Uterus (tissue), 2 donors: ENCODE data around the gene ATF6B.

Experiments
- CTCF ChIP-seq, 4 experiments: fragments of 200-600 bp in 2 of 4; fragments of 450-650 bp in 2 of 4; sonication (generic) in 2 of 4; IDR thresholded peaks; one replicate each; pipeline ENCODE4 v1.5.1; 2016 to 2019; ENCODE audit warnings: antibody characterized with exemption in 4 of 4, mild to moderate bottlenecking in 2 of 4, moderate library complexity in 1 of 4
- POLR2A ChIP-seq, 2 donors: fragments of 450-650 bp; IDR thresholded peaks; one replicate each; pipeline ENCODE4 v1.6.1; 2016; ENCODE audit warnings: antibody characterized with exemption in 2 of 2, mild to moderate bottlenecking in 1 of 2, moderate library complexity in 1 of 2

- TF ChIP-seq CTCF (IDR thresholded peaks at IDR 0.05) (no peak), POLR2A (IDR thresholded peaks at IDR 0.05) (no peak)
Measured at GRCh38 chr6:32096394-32097258, 31.4 kb downstream of the ATF6B start.
